KMS-11 (cell line): ENCODE measurements around the gene SMCHD1.

ENCODE experiments used
- H2AFZ ChIP-seq: fragments of 200-600 bp; sonication (generic); 2 replicates; pipeline ENCODE4 v1.6.1; 2016; ENCODE audit warnings: antibody characterized with exemption, mixed run types, low read depth
- H3K27ac ChIP-seq: fragments of 200-600 bp; sonication (generic); 2 replicates; pipeline ENCODE4 v1.6.1; 2016; ENCODE audit warnings: mild to moderate bottlenecking, mixed run types
- H3K27me3 ChIP-seq: fragments of 200-600 bp; sonication (generic); 2 replicates; pipeline ENCODE4 v1.6.1; 2017; ENCODE audit warnings: mild to moderate bottlenecking, low read depth, mixed run types, moderate library complexity; ENCODE audit not compliant: insufficient read depth
- H3K36me3 ChIP-seq: fragments of 200-600 bp; sonication (generic); 2 replicates; pipeline ENCODE4 v1.6.1; 2017; ENCODE audit warnings: mild to moderate bottlenecking, mixed run types; ENCODE audit not compliant: insufficient read depth
- H3K4me1 ChIP-seq: fragments of 200-600 bp; sonication (generic); 2 replicates; pipeline ENCODE4 v1.6.1; 2016; ENCODE audit warnings: mild to moderate bottlenecking, low read depth, mixed run types; ENCODE audit not compliant: poor library complexity, severe bottlenecking
- H3K4me2 ChIP-seq: fragments of 200-600 bp; sonication (generic); 2 replicates; pipeline ENCODE4 v1.7.0; 2016; ENCODE audit warnings: mild to moderate bottlenecking, mixed run types
- H3K4me3 ChIP-seq: fragments of 200-600 bp; sonication (generic); IDR thresholded peaks from 2 replicates; pipeline ENCODE4 v1.6.1; 2017; ENCODE audit warnings: low read depth, low read length, mixed read lengths; ENCODE audit not compliant: insufficient read depth
- H3K79me2 ChIP-seq: fragments of 200-600 bp; sonication (generic); 2 replicates; pipeline ENCODE4 v1.6.1; 2016; ENCODE audit warnings: low read depth, mixed run types; ENCODE audit not compliant: insufficient read depth
- H3K9ac ChIP-seq: fragments of 200-600 bp; sonication (generic); 2 replicates; pipeline ENCODE4 v1.6.1; 2016; ENCODE audit warnings: mild to moderate bottlenecking, mixed run types
- H4K20me1 ChIP-seq: fragments of 200-600 bp; sonication (generic); 2 replicates; pipeline ENCODE4 v1.6.1; 2016; ENCODE audit warnings: mild to moderate bottlenecking, mixed run types; ENCODE audit not compliant: insufficient read depth
- CTCF ChIP-seq: fragments of 200-600 bp; sonication (generic); conservative IDR thresholded peaks from 2 replicates; pipeline ENCODE4 v1.6.1; 2017; ENCODE audit warnings: low read depth, mild to moderate bottlenecking, antibody characterized with exemption, low read length, moderate library complexity, mixed read lengths

SMCHD1 gene

GRCh38 chr18:2774669-2775068 is 119.1 kb downstream of the SMCHD1 start:
- Histone ChIP-seq H3K27ac (no peak overlapping the region), H3K9ac (no peak overlapping the region), H3K36me3 (peaks cover 5% of the 10 kb centered on the region), H3K27me3 (no peaks in the 10 kb centered on the region), H3K79me2 (no peaks in the 10 kb centered on the region), H2AFZ (no peak overlapping the region), H3K4me1 (peaks cover 7% of the 10 kb centered on the region), H3K4me3 (no peak overlapping the region), H4K20me1 (no peaks in the 10 kb centered on the region), H3K4me2 (no peak overlapping the region)
- no peak for TF ChIP-seq CTCF

- no peaks in the 10 kb centered on the region for H3K79me2 ChIP-seq
- H2AFZ ChIP-seq = no peak overlapping the region
- peaks cover 2% of the 10 kb centered on the region for H3K36me3 ChIP-seq
- H4K20me1 ChIP-seq = no peaks in the 10 kb centered on the region
- no peak overlapping the region for H3K4me3 ChIP-seq
- H3K27ac ChIP-seq = no peak overlapping the region
- H3K27me3 ChIP-seq = no peaks in the 10 kb centered on the region
- H3K9ac ChIP-seq = no peak overlapping the region
- TF ChIP-seq CTCF = no peak
- no peaks in the 10 kb centered on the region for H3K4me1 ChIP-seq
- no peak overlapping the region for H3K4me2 ChIP-seq
Observed at GRCh38 chr18:2776601-2777000, 121.1 kb downstream of the SMCHD1 start.

GRCh38 chr18:2777241-2777640 is 121.7 kb downstream of the SMCHD1 start:
- Histone ChIP-seq H3K79me2 (no peaks in the 10 kb centered on the region), H3K4me3 (no peak overlapping the region), H3K27me3 (no peaks in the 10 kb centered on the region), H4K20me1 (no peaks in the 10 kb centered on the region), H3K4me1 (no peaks in the 10 kb centered on the region), H3K27ac (no peak overlapping the region), H3K9ac (no peak overlapping the region), H3K4me2 (no peak overlapping the region), H3K36me3 (no peaks in the 10 kb centered on the region), H2AFZ (no peak overlapping the region)
- TF ChIP-seq CTCF = no peak

GRCh38 chr18:2780750-2781149 is 125.2 kb downstream of the SMCHD1 start:
- H3K36me3 ChIP-seq = peaks cover 13% of the 10 kb centered on the region; the same call in 1 of the 2 replicates
- no peaks in the 10 kb centered on the region for H3K27me3 ChIP-seq
- no peak overlapping the region for H3K9ac ChIP-seq
- H4K20me1 ChIP-seq = no peaks in the 10 kb centered on the region
- H3K4me1 ChIP-seq = no peaks in the 10 kb centered on the region
- H3K4me2 ChIP-seq = no peak overlapping the region
- no peak overlapping the region for H3K4me3 ChIP-seq
- no peak for TF ChIP-seq CTCF
- no peak overlapping the region for H3K27ac ChIP-seq
- no peaks in the 10 kb centered on the region for H3K79me2 ChIP-seq
- no peak overlapping the region for H2AFZ ChIP-seq
